H9 (cell line): ENCODE results near the gene TMPRSS7. TPM values are rescaled to one million over a fixed set of nuclear protein-coding genes. Genes with fewer than 3 reads are reported as not detected.

Experiments
- DNase-seq: peaks from one replicate; pipeline ENCODE4 v3.0.0-alpha.2; 2017
- H2AFZ ChIP-seq: one replicate; pipeline ENCODE4 v1.6.1; 2013; ENCODE audit warnings: mild to moderate bottlenecking, low read length, control low read depth, moderate library complexity
- H2AK5ac ChIP-seq: 2 replicates; pipeline ENCODE4 v1.6.1; 2013; ENCODE audit warnings: low read length, control low read depth, mixed read lengths; ENCODE audit not compliant: insufficient read length
- H2BK120ac ChIP-seq: one replicate; pipeline ENCODE4 v1.6.1; 2013; ENCODE audit warnings: low read depth, mild to moderate bottlenecking, low read length, control low read depth, inconsistent platforms; ENCODE audit not compliant: poor library complexity, severe bottlenecking
- H2BK12ac ChIP-seq: 2 replicates; pipeline ENCODE4 v1.6.1; 2013; ENCODE audit warnings: low read length, control low read depth, mixed read lengths, low read depth; ENCODE audit not compliant: insufficient read length
- H2BK15ac ChIP-seq: 2 replicates; pipeline ENCODE4 v1.6.1; 2013; ENCODE audit warnings: low read depth, low read length, control low read depth
- H2BK20ac ChIP-seq: one replicate; pipeline ENCODE4 v1.6.1; 2013; ENCODE audit warnings: low read depth, mild to moderate bottlenecking, low read length, control low read depth, inconsistent platforms; ENCODE audit not compliant: poor library complexity, severe bottlenecking
- H2BK5ac ChIP-seq: 2 replicates; pipeline ENCODE4 v1.6.1; 2013; ENCODE audit warnings: low read length, control low read depth, mixed read lengths; ENCODE audit not compliant: insufficient read length
- H3K14ac ChIP-seq: 2 replicates; pipeline ENCODE4 v1.6.1; 2013; ENCODE audit warnings: low read length, control low read depth; ENCODE audit not compliant: insufficient read depth
- H3K18ac ChIP-seq: 2 replicates; pipeline ENCODE4 v1.6.1; 2013; ENCODE audit warnings: low read depth, mild to moderate bottlenecking, mixed read lengths, low read length, control low read depth; ENCODE audit not compliant: insufficient read length
- H3K23ac ChIP-seq: 2 replicates; pipeline ENCODE4 v1.6.1; 2013; ENCODE audit warnings: low read length, control low read depth, mixed read lengths, low read depth; ENCODE audit not compliant: insufficient read length
- H3K23me2 ChIP-seq: 2 replicates; pipeline ENCODE4 v1.6.1; 2013; ENCODE audit warnings: low read depth, mild to moderate bottlenecking, mixed read lengths, low read length, control low read depth; ENCODE audit not compliant: insufficient read length, poor library complexity, severe bottlenecking
- H3K27ac ChIP-seq: 2 replicates; pipeline ENCODE4 v1.5.1; 2013; ENCODE audit warnings: low read length, control low read depth, mixed read lengths, low read depth; ENCODE audit not compliant: insufficient read length
- H3K27me3 ChIP-seq: 2 replicates; pipeline ENCODE4 v1.6.1; 2013; ENCODE audit warnings: low read length, control low read depth, inconsistent platforms; ENCODE audit not compliant: insufficient read depth
- H3K4ac ChIP-seq: 2 replicates; pipeline ENCODE4 v1.6.1; 2013; ENCODE audit warnings: low read depth, mild to moderate bottlenecking, control low read depth, inconsistent platforms, low read length, moderate library complexity
- H3K4me1 ChIP-seq: 2 replicates; pipeline ENCODE4 v1.6.1; 2013; ENCODE audit warnings: low read length, control low read depth, inconsistent platforms; ENCODE audit not compliant: insufficient read depth
- H3K4me2 ChIP-seq: 2 replicates; pipeline ENCODE4 v1.6.1; 2013; ENCODE audit warnings: low read length, control low read depth, mixed read lengths; ENCODE audit not compliant: insufficient read length, insufficient read depth
- H3K56ac ChIP-seq: 2 replicates; pipeline ENCODE4 v1.6.1; 2013; ENCODE audit warnings: low read depth, mild to moderate bottlenecking, mixed read lengths, low read length, control low read depth; ENCODE audit not compliant: insufficient read length
- H3K79me1 ChIP-seq: 2 replicates; pipeline ENCODE4 v1.6.1; 2013; ENCODE audit warnings: low read depth, mild to moderate bottlenecking, moderate library complexity, low read length, control low read depth, inconsistent platforms; ENCODE audit not compliant: insufficient read depth, poor library complexity, severe bottlenecking
- H3K79me2 ChIP-seq: 2 replicates; pipeline ENCODE4 v1.6.1; 2013; ENCODE audit warnings: low read length, control low read depth, inconsistent platforms; ENCODE audit not compliant: insufficient read depth
- H3K9ac ChIP-seq: 2 replicates; pipeline ENCODE4 v1.6.1; 2013; ENCODE audit warnings: low read length, control low read depth, mixed read lengths; ENCODE audit not compliant: insufficient read length; ENCODE audit errors: extremely low read depth
- H3K9me3 ChIP-seq: one replicate; pipeline ENCODE4 v1.6.1; 2013; ENCODE audit warnings: low read depth, low read length, inconsistent platforms; ENCODE audit not compliant: control insufficient read depth
- H3T11ph ChIP-seq: one replicate; pipeline ENCODE4 v1.6.1; 2013; ENCODE audit warnings: mild to moderate bottlenecking, low read length, control low read depth, inconsistent platforms
- H4K20me1 ChIP-seq: one replicate; pipeline ENCODE4 v1.6.1; 2013; ENCODE audit not compliant: control insufficient read depth, insufficient read length, insufficient read depth
- H4K5ac ChIP-seq: 2 replicates; pipeline ENCODE4 v1.6.1; 2013; ENCODE audit warnings: low read depth, mild to moderate bottlenecking, mixed read lengths, low read length, control low read depth; ENCODE audit not compliant: insufficient read length
- H4K8ac ChIP-seq: replicated peaks from 2 replicates; pipeline ENCODE4 v1.6.1; 2013; ENCODE audit warnings: low read length, control low read depth, mixed read lengths, low read depth; ENCODE audit not compliant: insufficient read length
- H4K91ac ChIP-seq: 2 replicates; pipeline ENCODE4 v1.6.1; 2013; ENCODE audit warnings: low read depth, mild to moderate bottlenecking, moderate library complexity, mixed read lengths, low read length, control low read depth; ENCODE audit not compliant: insufficient read length
- H3K27ac Mint-ChIP-seq, 3 experiments: 2 replicates in 2 of 3; 3 replicates in 1 of 3; pipeline ENCODE4 v1.8.0; 2020 to 2021; ENCODE audit warnings: mixed read lengths in 3 of 3, mild to moderate bottlenecking in 1 of 3, moderate library complexity in 1 of 3
- H3K27me3 Mint-ChIP-seq: 2 replicates; pipeline ENCODE4 v1.8.0; 2021; ENCODE audit warnings: low read depth, mild to moderate bottlenecking, moderate library complexity, mixed read lengths
- H3K36me3 Mint-ChIP-seq, 3 experiments: 2 replicates in 2 of 3; 3 replicates in 1 of 3; pipeline ENCODE4 v1.8.0; 2020 to 2021; ENCODE audit warnings: low read depth in 3 of 3, mixed read lengths in 3 of 3; ENCODE audit not compliant: insufficient read depth in 1 of 3
- H3K4me1 Mint-ChIP-seq, 2 experiments: 2 replicates each; pipeline ENCODE4 v1.8.0; 2020; ENCODE audit warnings: mixed read lengths in 2 of 2
- H3K4me3 Mint-ChIP-seq, 2 experiments: 2 replicates in 1 of 2; 3 replicates in 1 of 2; pipeline ENCODE4 v1.8.0; 2020 to 2021; ENCODE audit warnings: mild to moderate bottlenecking in 2 of 2, mixed read lengths in 2 of 2, moderate library complexity in 1 of 2
- H3K9me3 Mint-ChIP-seq, 2 experiments: 2 replicates in 1 of 2; 3 replicates in 1 of 2; pipeline ENCODE4 v1.8.0; 2020; ENCODE audit warnings: mild to moderate bottlenecking in 2 of 2, mixed read lengths in 2 of 2, moderate library complexity in 1 of 2
- CTCF ChIP-seq: fragments of 200-600 bp; sonication (generic); conservative IDR thresholded peaks from 3 replicates; pipeline ENCODE4 v1.8.0; 2021; ENCODE audit warnings: antibody characterized with exemption, mild to moderate bottlenecking
- WGBS: extraction: QIAGEN DNeasy Blood & Tissue Kit; methylation state at CpG from one replicate; pipeline ENCODE4 v1.1.7; 2013; ENCODE audit warnings: missing lambda C conversion rate, low lambda C conversion rate, mixed read lengths; ENCODE audit not compliant: insufficient read length; ENCODE audit errors: extremely low coverage; 5-methylcytosine and 5-hydroxymethylcytosine counted together
- total RNA-seq: library from RNA; stranded (reverse); gene quantifications from 2 replicates; pipeline ENCODE4 v1.2.1, GENCODE V29; 2021

The TMPRSS7 gene
- total RNA-seq, 1 experiment from 2014 or later: not detected

DNA sequence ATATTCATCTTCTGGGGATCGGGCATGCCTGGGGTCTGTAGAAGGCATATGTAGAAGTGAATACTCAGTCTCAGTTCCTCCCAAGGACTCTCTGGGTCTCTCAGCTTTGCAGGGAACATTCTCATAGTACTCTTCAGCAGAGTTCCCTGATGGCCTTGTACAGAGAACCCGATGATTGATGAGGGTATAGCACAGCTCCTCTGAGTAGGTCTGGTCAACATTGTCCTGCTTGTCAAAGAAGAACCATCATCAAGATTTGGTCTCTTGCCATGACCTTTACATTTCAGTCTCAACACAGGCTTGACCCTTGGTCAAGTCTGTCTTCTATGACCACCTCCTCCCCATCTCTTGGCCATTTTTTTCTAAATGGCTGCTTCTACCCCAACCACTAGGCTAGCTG, 89.0 kb downstream of the TMPRSS7 start:
- no peak overlapping the region for H4K8ac ChIP-seq
- no peak overlapping the region for H4K5ac ChIP-seq
- DNase-seq: no peak
- H3K9me3 ChIP-seq: no peaks in the 10 kb centered on the region
- no peak for TF ChIP-seq CTCF
- peaks cover 0 to 5% (median 0%) of the 10 kb centered on the region in 3 experiments; a peak in 3 of 7 replicates for H3K36me3 Mint-ChIP-seq
- no peaks in the 10 kb centered on the region for H3K79me1 ChIP-seq
- H3T11ph ChIP-seq: no peak overlapping the region
- no peak overlapping the region for H2BK12ac ChIP-seq
- H3K27me3 ChIP-seq: no peaks in the 10 kb centered on the region
- H3K27ac ChIP-seq: no peak overlapping the region
- H3K14ac ChIP-seq: no peak overlapping the region
- H2AK5ac ChIP-seq: no peak overlapping the region
- H3K23ac ChIP-seq: no peak overlapping the region
- no peak overlapping the region for H2BK20ac ChIP-seq
- no peak overlapping the region for H2AFZ ChIP-seq
- no peaks in the 10 kb centered on the region for H4K20me1 ChIP-seq
- H3K9ac ChIP-seq: no peak overlapping the region
- peaks cover 13% of the 10 kb centered on the region; the same call in 1 of the 2 replicates for H3K4me1 ChIP-seq
- H3K9me3 Mint-ChIP-seq: no peaks in the 10 kb centered on the region; a peak in 1 of 5 replicates
- no peak overlapping the region for H3K27ac Mint-ChIP-seq
- H3K18ac ChIP-seq: no peak overlapping the region
- H3K79me2 ChIP-seq: no peaks in the 10 kb centered on the region
- H2BK120ac ChIP-seq: no peak overlapping the region
- no peak overlapping the region for H4K91ac ChIP-seq
- H3K56ac ChIP-seq: no peak overlapping the region
- WGBS: no CpG with 5 or more reads among the region's 2 CpGs
- H3K23me2 ChIP-seq: no peaks in the 10 kb centered on the region
- H3K4ac ChIP-seq: no peak overlapping the region
- H3K27me3 Mint-ChIP-seq: no peaks in the 10 kb centered on the region
- H3K4me2 ChIP-seq: no peak overlapping the region
- peaks cover 48 to 51% of the 10 kb centered on the region in 2 experiments for H3K4me1 Mint-ChIP-seq
- no peak overlapping the region for H3K4me3 Mint-ChIP-seq
- H2BK5ac ChIP-seq: no peak overlapping the region
- H2BK15ac ChIP-seq: no peak overlapping the region
